ENCODE data around the gene XXYLT1.
"Not testable (repeated sequence)": the region's sequence is repeated elsewhere in the genome, so short reads cannot be mapped to it uniquely, and the experiment has no call there.

The XXYLT1 gene

DNA sequence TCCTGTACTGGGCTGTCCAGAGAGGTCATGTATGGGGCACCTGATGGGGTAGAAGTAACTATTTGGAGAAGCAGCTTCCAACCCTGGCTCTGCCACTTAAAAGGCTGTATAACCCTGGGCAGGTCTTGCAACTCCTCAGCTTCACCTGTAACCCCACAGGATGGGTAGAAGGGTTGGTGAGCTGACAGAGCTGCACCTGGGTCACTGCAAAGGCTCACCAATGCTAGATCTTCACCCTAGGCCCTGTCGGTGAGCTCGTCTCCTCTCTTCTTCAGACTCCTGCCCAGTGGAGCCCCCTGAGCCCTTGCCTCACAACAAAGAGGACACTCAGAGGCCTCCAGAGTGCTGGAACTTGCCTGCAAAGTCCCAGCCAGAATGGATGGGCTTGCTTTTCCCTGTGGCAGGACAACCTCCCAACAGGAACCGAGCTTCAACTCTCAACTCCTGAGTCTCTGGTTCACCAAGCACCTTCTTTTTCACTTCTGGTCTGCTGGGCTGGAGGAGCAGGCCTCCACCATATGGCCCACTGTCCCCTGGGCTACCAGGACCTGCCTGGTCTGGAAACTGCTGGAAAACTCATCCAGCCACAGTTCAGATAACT is 45.9 kb downstream of the XXYLT1 start:
- no peak for DNase-seq

GRCh38 chr3:195224156-195224979 is 46.6 kb downstream of the XXYLT1 start:
- no peak for DNase-seq

GRCh38 chr3:195221876-195222617 is 48.9 kb downstream of the XXYLT1 start:
- DNase-seq, result no peak

- no peak for DNase-seq
Measured at GRCh38 chr3:195221015-195221853, 49.7 kb downstream of the XXYLT1 start.

- no peak for DNase-seq
Measured at GRCh38 chr3:195219351-195220230, 51.4 kb downstream of the XXYLT1 start.

GRCh38 chr3:195218331-195218730 is 52.6 kb downstream of the XXYLT1 start:
- DNase-seq, result not testable (repeated sequence)

DNA sequence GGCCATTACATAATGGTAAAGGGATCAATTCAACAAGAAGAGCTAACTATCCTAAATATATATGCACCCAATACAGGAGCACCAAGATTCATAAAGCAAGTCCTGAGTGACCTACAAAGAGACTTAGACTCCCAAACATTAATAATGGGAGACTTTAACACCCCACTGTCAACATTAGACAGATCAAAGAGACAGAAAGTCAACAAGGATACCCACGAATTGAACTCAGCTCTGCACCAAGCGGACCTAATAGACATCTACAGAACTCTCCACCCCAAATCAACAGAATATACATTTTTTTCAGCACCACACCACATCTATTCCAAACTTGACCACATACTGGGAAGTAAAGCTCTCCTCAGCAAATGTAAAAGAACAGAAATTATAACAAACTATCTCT is 55.4 kb downstream of the XXYLT1 start:
- DNase-seq, result not testable (repeated sequence)

DNA sequence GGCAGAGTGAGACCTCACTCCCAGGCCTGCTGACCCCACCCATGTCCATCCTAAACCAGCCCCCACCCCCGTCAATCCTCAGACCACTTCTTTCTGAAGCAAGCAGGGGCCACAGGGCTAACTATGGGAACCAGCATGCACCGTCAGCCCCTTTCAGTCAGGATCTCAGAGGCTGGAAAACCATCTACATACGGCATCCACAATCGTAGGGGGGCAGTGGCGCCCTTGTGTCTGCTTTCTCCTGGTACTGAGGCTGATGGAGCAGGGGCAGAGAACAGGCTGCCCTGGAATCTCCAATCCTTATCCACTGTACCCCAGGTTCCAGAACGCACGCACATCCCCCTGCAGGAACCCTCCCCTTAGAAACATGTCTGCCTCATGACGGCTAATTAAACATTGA is 56.6 kb downstream of the XXYLT1 start:
- DNase-seq, result no peak

DNA sequence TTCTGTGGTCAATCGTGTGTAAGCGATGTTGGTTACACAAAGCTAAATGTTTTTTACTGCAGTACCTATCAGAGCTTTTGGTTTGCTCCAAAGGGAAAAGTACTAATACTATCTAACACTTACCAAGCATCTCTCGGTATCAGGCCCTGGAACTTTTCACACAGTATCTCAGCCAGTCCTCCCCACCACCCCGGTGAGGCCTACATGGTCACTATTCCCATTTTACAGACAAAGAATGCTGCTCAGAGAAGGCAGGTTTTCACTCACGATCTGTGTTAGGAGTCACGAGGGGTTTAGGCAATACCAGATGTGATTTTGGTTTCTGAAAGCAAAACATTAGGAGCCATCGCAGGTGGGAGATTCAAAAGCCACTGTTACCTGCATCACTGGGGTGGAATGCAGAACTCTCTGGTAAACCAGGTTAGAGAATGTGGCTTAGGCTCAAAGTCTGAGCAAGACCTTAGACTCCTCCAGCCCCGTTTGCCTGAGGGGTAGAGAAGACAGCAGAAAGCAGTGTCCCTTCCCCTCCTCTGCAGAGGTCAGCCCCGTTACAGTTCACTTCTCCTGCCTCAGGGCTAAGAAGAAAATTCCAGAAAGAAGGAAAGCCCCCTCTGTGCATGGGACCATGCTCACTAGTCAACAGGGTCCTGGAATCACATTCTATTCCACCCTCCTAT is 57.2 kb downstream of the XXYLT1 start:
- no peak for DNase-seq

GRCh38 chr3:195212749-195213375 is 58.1 kb downstream of the XXYLT1 start:
- no peak for DNase-seq

DNA sequence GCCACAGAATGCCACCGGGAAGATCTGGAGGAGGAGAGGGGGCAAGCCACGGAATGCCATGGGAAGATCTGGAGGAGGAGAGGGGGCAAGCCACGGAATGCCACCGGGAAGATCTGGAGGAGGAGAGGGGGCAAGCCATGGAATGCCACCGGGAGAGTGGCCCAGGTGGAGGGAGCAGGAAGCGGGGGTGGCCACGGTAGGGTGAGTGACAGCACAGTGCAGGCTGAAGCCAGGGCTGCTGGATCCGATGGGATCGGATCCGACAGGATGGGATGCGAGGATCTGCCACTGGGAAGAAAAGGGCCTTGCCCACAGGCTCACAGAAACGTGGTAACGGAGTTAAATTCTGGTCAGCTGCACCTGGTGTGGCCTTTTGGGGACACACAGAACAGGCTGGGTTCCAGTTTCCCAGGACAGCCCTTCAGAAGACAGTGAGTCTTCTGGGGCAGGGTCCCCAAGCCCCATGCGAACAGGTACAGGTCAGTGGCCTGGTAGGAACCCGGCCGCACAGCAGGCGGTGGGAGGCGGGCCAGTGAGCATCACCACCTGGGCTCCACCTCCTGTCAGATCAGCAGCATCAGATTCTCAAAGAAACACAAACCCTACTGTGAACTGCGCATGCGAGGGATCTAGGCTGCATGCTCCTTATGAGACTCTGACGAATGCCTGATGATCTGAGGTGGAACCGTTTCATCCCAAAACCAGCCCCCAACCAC is 58.8 kb downstream of the XXYLT1 start:
- DNase-seq, result no peak

DNA sequence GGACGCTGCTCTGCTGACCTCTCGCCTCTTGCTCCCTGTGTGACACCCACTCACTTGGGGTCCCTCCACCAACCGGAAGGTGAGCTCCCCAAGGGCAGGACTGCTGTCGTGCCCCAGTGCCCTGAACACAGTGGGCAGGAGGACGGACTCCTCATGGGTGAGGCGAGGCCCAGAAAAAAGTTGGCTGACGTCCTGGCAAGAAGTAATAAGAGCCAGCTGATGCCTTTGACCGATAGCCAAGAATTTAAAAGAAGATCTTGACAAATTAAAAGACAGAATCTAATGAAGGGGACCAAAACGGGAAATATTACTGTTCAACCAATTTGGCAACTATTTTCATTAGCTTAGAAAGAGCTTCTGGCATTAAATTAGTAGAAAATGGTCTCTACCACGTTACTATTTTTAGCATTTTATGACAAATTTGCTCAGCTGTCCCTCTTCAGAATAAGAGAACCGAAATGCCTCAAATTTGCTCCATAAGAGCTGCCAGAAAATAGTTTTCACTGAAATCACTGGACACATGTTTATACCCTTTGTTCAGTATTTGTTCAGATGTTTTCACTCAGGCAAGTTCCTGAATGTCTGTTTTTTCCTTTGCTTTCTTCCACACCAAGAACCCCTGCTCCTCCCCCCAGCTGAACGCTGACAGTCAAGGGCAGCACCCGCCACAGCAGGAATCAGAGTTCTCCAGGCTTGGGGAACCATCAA is 60.5 kb downstream of the XXYLT1 start:
- DNase-seq, result no peak

- no peak for DNase-seq
Measured at GRCh38 chr3:195209847-195210265, 61.1 kb downstream of the XXYLT1 start.

- no peak for DNase-seq
Measured at GRCh38 chr3:195209083-195209846, 61.7 kb downstream of the XXYLT1 start.

DNA sequence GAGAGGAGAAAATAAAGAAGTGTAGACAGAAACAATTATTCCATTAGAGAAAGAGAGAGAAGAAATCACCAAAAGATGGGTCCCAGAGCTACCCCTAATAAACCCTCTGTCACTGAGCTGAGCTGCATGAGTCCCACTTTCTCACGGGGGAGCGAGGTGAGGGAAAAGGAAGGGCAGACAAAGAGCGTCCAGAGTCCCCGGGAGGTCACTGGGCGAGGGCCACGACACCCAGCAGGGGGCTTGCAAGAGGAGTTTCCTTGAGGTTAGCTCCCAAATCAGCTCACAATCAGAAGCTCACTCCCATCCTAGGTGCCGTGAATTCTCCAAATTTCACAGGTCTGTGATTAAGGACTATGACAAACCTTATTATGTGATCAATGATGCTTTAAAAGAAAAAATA is 62.3 kb downstream of the XXYLT1 start:
- DNase-seq, result no peak

GRCh38 chr3:195208183-195208582 is 62.8 kb downstream of the XXYLT1 start:
- no peak for DNase-seq

DNA sequence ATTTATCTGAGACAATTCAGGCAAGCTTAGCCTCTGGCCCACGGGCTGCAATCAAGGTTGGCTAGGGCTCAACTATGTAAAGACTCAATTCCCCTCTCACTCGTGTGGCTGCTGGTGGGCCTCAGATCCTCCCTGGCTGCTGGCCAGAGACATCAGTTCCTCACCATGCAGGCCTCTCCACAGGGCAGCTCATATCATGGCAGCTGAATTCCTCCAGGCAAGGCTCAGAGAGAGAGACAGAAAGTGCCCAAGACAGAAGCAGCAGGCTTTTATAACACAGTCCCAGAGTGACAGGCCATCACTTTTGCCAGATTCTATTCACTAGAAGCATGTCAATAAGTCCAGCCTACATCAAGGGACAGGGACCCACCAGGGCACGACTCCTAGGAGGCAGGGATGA is 63.2 kb downstream of the XXYLT1 start:
- DNase-seq, result no peak

DNA sequence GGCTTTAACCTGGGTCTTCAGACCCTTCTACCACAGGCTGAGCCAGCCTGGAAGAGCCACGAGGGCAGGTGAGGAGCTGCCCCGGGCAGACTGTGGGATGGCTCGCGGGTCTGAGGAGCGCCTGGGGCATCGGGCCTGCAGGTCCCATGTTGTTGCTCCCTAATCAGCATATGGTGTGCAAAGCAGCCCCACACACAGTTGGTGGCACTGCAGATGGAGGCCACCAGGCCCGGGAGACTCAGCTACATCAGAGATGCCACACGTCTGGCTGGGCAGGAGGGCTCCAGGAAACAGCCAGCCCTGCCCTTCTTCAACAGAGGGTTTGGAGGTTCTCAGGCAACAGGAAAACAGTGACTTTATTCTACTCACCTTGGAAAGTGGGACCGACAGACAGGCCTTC is 63.9 kb downstream of the XXYLT1 start:
- no peak for DNase-seq
